GM21737 (cell line): ENCODE measurements around the gene KBTBD12.

Source experiments
- ATAC-seq: cut with Tn5 transposase; IDR thresholded peaks from one replicate; pipeline ENCODE4 v1.9.1; 2021; ENCODE audit warnings: mild to moderate bottlenecking, moderate library complexity; ENCODE audit not compliant: unreplicated experiment

KBTBD12 gene

DNA sequence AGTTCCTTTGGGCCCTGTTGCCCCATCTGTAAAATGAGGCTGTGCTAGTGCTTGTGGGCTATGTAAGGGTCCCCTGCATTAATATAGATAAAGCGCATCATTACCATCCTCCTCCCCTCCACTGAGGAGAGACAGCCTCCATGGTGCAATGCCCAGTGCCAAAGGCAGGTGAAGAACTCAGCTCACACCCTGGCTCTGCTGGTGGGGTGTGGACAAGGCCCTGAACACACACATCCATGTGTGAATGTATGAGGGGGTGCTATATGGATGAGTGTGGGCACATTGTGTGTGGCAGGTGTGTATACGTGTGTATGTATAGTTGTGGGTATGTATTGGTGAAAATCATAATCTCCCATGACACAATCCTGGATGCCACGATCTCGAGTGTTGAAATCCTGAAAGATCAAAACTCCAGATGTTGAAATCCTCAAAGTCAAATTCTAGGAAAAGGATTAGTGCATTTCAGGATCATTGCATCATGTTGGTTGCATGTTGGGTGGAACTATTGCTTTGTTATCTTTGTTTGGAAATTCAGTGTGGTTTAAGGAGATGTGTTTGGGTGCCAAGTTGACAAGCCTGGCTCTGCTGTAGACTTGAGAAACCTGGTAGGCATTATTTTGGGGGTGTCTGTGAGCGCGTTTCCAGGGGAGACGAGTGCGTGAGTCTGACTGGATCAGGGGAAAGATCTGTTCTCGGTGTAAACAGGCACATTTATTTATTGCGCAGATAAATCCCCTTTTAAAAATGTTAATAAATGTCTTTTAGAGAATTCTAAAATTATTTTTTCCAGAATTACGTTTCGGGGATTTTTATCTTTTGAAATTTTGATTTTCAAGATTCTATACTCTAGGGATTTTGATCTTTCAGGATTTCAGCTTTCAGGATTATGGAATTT lies 95.2 kb downstream of the KBTBD12 start:
- ATAC-seq, result no peak

DNA sequence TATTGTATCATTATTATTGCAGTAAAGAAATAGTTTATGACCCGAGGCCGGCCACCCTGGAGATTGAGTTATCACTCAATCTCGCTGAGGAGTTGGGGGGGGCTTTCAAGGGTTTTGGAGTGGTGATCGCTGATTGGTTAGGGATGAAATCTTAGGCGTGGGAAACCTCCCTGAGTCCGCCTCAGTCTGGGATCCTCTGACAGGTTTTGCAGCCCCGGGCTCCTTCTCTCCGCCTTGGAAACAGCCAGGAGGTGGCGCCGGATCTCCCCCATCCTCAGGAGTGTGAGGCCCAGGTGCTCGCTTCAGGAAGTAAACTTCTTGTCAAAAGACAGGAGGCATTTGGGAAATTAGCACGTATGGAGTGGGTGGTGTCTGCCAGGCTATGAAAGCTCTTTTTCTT lies 96.1 kb downstream of the KBTBD12 start:
- no peak for ATAC-seq

DNA sequence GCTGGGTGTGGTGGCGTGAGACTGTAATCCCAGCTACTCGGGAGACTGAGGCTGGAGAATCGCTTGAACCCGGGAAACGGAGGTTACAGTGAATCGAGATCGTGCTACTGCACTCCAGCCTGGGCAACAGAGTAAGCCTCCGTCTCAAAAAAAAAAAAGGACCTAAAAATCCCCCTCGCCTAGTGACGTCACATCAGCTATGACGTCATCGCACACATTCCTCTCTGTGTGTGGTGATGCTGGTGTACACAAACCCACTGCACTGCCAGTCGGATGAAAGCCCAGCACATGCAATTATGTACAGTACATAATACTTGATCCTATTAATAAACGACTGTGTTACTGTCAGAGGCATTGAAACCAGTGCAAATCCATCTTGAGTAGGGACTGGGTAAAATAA lies 97.0 kb downstream of the KBTBD12 start:
- ATAC-seq, result no peak

DNA sequence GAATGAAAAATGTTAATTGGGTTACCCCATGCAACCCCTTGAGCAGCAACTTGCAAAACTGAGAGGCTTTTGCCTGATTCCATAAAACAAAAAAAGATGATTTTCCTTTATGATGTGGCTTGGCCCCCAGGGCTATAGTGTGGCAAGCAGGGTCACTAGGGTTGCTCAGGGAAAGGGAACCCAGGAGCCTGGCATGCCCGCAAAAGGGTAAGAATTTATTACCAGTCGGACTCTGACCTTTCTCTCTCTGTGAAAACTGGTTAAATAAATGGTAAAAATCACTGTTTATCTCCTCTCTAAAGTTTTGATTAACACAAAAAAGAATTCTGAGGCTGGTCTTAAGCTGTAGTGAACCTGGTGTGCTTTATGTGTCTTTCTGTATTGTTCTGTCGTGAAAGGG lies 99.5 kb downstream of the KBTBD12 start:
- ATAC-seq, result no peak

DNA sequence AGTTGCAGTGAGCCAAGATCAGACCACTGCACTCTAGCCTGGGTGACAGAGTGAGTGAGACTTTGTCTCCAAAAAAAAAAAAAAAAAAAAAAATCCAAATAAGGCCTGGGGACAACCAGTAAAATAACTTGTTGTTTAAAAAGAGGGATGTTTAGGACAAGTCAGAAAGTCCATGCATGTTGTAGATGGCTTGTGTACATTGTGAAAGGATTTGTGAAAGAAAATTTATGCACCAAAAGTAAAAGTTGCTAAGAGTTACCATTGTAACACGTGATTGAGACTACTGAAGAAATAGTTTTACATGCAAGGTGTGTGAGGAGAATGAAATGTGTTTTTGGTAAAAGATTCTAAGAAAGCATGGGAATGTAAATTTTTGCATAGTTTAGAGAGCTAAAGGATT lies 101.5 kb downstream of the KBTBD12 start:
- no peak for ATAC-seq

DNA sequence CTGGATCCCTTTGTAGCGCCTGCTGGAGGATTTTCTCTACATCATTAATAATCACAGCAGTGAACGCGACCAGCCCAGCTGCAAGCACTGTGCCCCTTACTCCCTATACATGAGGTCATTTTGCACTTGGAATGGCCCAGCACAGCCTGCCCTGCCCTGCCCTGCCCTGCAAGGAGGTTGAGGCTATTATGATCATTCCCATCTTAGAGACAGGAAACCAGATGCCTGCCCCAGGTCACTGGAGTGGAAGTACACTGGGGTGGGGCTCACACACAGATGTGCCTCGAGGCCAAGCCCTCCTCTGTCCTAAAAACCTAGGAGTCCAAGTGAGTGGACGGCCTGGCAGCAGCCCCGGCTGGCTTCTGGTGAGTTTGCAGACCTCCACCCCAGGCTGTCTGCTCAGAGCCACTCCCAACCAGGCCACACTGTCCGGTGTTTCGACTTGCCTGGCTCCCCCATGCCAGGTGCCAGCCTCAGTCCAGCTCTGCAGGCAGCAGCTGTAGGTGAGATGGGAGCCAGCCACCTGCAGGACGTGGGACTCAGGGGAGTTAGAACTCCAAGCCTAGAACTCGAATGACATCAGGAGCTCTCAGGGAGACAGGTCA lies 106.8 kb downstream of the KBTBD12 start:
- no peak for ATAC-seq

DNA sequence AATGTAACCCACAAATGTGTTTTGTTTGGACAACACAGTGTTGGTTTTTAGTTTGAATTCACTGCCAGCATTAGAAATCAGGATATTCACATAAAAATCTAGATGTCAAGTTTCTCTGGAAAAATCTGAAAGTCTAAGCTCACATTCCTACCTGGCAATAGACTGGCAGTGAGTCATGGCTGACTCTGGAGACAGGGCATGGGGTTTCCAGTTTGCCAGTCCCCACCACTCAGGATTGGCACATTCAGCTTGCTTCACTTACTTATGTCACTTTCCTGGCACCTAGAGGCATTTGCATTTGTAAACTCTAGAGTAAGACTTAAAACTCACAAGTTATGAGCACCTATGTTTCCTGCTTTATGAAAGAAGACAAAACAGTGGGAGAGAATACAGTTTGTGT lies 118.1 kb downstream of the KBTBD12 start:
- ATAC-seq, result no peak

DNA sequence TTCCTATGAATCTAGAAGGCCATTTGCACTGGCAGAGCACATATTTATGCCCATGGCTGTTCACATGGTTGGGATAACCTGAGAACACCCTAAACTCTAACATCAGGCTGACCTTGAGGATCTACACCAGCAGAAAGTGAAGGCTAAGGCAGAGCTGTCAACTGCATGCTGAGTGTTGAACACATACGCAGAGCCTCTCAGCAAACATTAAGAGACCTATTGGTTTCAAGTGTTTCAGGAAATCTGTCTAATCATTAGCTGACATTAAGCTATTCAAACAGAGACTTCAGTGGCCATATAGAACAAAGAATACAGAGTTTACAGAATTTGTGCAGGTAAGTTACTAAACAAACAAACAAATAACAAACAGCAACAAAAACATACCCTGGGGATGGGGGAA lies 121.1 kb downstream of the KBTBD12 start:
- no peak for ATAC-seq
